ENCODE measurements around the gene WT1. TPM values are rescaled to one million over a fixed set of nuclear protein-coding genes. Genes with fewer than 3 reads are reported as not detected.

The WT1 gene
- total RNA-seq, 1 experiment from 2014 or later: not detected

DNA sequence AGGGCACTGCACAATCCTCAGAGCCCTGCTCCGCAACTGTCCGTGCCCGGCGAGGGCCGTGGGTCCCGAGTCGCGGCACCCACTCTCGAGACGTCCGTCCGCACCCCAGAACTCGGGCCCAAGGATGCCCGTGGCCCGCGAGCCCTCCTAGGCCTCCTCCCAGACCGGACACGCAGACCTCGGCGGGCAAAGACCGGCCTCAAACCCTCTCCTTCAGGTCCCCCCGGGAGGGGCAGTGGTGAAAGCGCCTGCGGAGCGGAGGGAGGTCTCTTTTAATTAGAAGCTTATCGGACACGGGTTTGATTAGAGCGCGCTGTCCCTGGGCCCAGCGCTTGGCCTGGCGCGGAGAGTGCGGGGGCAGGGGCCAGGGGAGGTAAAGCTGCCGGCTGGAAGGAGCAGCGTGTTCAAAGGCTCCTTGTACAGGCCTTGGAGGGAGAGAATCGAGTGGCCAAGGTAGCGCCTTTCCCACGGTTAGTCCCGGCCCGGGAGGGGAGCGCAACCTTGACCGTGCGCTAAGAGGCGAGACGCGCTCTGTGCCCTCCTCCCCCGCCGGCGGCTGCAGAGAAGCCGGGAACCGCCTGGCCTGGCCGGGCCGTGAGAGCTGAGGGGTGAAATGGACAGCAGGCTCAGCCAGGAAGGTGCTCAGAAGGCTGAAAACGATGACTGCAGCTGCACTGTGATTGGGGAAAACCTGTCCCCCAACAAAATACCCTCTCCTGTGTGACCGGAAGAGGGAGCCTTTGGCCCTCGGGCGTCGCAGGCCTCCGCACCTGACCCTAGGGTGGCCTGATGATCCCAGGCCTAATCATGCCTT lies 4.6 kb downstream of the WT1 start:
- no peaks in the 10 kb centered on the region for H3K36me3 Mint-ChIP-seq
- ATAC-seq: peak; percentile 9

More for the DNA sequence above, 4.6 kb downstream of the WT1 start:
- Mint-ChIP-seq H3K27ac (no peak overlapping the region), H3K4me3 (peak overlapping the region; percentile 59), H3K4me1 (peaks cover 51% of the 10 kb centered on the region), H3K27me3 (ENCODE audit: low read depth) (peaks cover 99% of the 10 kb centered on the region), H3K9me3 (no peaks in the 10 kb centered on the region)
- CTCF ChIA-PET: interaction anchor here (0.7 to 2.0 kb wide), 11 partner anchors 8 to 186 kb away, joined by 3 to 11 read pairs (median 5); no protein-coding TSS in a partner anchor
- no peak for TF ChIP-seq E2F5 (CRISPR knock-in tag; IDR thresholded peaks at IDR 0.05)
- no peak for TF ChIP-seq CREB1 (CRISPR knock-in tag; IDR thresholded peaks at IDR 0.05)
- TF ChIP-seq NR3C1 (CRISPR knock-in tag; conservative IDR thresholded peaks at IDR 0.05; ENCODE audit: low read depth): no peak
- 0 out of 2 replicates have a peak, but pooled peaks have one; percentile 32 for TF ChIP-seq ETV6 (CRISPR knock-in tag; IDR thresholded peaks at IDR 0.05)
- TF ChIP-seq PRRX2 (CRISPR knock-in tag; IDR thresholded peaks at IDR 0.05): no peak
- TF ChIP-seq SMAD3 (CRISPR knock-in tag; IDR thresholded peaks at IDR 0.05; ENCODE audit: borderline replicate concordance): no peak
- TF ChIP-seq, protein P1, sequence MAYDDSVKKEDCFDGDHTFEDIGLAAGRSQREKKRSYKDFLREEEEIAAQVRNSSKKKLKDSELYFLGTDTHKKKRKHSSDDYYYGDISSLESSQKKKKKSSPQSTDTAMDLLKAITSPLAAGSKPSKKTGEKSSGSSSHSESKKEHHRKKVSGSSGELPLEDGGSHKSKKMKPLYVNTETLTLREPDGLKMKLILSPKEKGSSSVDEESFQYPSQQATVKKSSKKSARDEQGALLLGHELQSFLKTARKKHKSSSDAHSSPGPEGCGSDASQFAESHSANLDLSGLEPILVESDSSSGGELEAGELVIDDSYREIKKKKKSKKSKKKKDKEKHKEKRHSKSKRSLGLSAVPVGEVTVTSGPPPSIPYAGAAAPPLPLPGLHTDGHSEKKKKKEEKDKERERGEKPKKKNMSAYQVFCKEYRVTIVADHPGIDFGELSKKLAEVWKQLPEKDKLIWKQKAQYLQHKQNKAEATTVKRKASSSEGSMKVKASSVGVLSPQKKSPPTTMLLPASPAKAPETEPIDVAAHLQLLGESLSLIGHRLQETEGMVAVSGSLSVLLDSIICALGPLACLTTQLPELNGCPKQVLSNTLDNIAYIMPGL (CRISPR knock-in tag; IDR thresholded peaks at IDR 0.05): no peak
- TF ChIP-seq ZNF396 (CRISPR knock-in tag; IDR thresholded peaks at IDR 0.05; ENCODE audit: borderline replicate concordance): no peak
- TF ChIP-seq NR1H2 (CRISPR knock-in tag; IDR thresholded peaks at IDR 0.05): no peak
- peak; percentile 34; the same call in 1 of the 2 replicates for TF ChIP-seq CTCF (IDR thresholded peaks at IDR 0.05)
- no peak for TF ChIP-seq FOXJ3 (CRISPR knock-in tag; IDR thresholded peaks at IDR 0.05; ENCODE audit: borderline replicate concordance)
- 0 out of 2 replicates have a peak, but pooled peaks have one; percentile 20 for TF ChIP-seq FOXP4 (CRISPR knock-in tag; IDR thresholded peaks at IDR 0.05)
- TF ChIP-seq, protein P2, sequence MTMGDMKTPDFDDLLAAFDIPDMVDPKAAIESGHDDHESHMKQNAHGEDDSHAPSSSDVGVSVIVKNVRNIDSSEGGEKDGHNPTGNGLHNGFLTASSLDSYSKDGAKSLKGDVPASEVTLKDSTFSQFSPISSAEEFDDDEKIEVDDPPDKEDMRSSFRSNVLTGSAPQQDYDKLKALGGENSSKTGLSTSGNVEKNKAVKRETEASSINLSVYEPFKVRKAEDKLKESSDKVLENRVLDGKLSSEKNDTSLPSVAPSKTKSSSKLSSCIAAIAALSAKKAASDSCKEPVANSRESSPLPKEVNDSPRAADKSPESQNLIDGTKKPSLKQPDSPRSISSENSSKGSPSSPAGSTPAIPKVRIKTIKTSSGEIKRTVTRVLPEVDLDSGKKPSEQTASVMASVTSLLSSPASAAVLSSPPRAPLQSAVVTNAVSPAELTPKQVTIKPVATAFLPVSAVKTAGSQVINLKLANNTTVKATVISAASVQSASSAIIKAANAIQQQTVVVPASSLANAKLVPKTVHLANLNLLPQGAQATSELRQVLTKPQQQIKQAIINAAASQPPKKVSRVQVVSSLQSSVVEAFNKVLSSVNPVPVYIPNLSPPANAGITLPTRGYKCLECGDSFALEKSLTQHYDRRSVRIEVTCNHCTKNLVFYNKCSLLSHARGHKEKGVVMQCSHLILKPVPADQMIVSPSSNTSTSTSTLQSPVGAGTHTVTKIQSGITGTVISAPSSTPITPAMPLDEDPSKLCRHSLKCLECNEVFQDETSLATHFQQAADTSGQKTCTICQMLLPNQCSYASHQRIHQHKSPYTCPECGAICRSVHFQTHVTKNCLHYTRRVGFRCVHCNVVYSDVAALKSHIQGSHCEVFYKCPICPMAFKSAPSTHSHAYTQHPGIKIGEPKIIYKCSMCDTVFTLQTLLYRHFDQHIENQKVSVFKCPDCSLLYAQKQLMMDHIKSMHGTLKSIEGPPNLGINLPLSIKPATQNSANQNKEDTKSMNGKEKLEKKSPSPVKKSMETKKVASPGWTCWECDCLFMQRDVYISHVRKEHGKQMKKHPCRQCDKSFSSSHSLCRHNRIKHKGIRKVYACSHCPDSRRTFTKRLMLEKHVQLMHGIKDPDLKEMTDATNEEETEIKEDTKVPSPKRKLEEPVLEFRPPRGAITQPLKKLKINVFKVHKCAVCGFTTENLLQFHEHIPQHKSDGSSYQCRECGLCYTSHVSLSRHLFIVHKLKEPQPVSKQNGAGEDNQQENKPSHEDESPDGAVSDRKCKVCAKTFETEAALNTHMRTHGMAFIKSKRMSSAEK (CRISPR knock-in tag; IDR thresholded peaks at IDR 0.05; ENCODE audit: borderline replicate concordance): no peak
- TF ChIP-seq ZSCAN18 (CRISPR knock-in tag; IDR thresholded peaks at IDR 0.05): no peak
- 0 out of 2 replicates have a peak, but pooled peaks have one; percentile 26 for TF ChIP-seq FOXP1 (CRISPR knock-in tag; IDR thresholded peaks at IDR 0.05; ENCODE audit: borderline replicate concordance)
- POLR2A ChIA-PET: no interaction called here
- DNase-seq (ENCODE audit: low spot score): peak; percentile 59
